Hematopoietic multipotent progenitor cell treated with erythropoietin and hydrocortisone succinate and interleukin-3 and kit ligand, for 6 days (in vitro differentiated cells): Measurements from ENCODE around the gene GGA3.
"Not testable (repeated sequence)": the region's sequence is repeated elsewhere in the genome, so short reads cannot be mapped to it uniquely, and the experiment has no call there.

ENCODE experiments used
- DNase-seq: peaks from one replicate; pipeline ENCODE4 v3.0.0-alpha.2; 2015

Gene GGA3

GRCh38 chr17:75209061-75209460 is 52.3 kb downstream of the GGA3 start:
- no peak for DNase-seq

GRCh38 chr17:75208161-75208560 is 53.2 kb downstream of the GGA3 start:
- no peak for DNase-seq

- no peak for DNase-seq
Observed at GRCh38 chr17:75207760-75208159, 53.6 kb downstream of the GGA3 start.

GRCh38 chr17:75207050-75207407 is 54.4 kb downstream of the GGA3 start:
- DNase-seq: not testable (repeated sequence)

- DNase-seq: no peak
Observed at GRCh38 chr17:75205793-75206163, 55.6 kb downstream of the GGA3 start.

- peak; percentile 96 for DNase-seq
Observed at GRCh38 chr17:75205037-75205792, 56.2 kb downstream of the GGA3 start, which contains the start of gene NUP85. TSS of gene NUP85 (plus strand) at chr17:75205679. CDS start at chr17:75205762, 83 bp downstream.

GRCh38 chr17:75199886-75200618 is 61.4 kb downstream of the GGA3 start:
- no peak for DNase-seq

- DNase-seq: no peak
Observed at GRCh38 chr17:75194879-75195278, 66.5 kb downstream of the GGA3 start.

GRCh38 chr17:75191584-75191983 is 69.8 kb downstream of the GGA3 start:
- no peak for DNase-seq

- no peak for DNase-seq
Observed at GRCh38 chr17:75188614-75189013, 72.8 kb downstream of the GGA3 start.
